Upper lobe of left lung (tissue), 4 donors: ENCODE results near the gene RNF150.

ENCODE experiments used
- CTCF ChIP-seq, 6 experiments: fragments of 450-650 bp in 4 of 6; fragments of 200-600 bp in 2 of 6; sonication (generic) in 2 of 6; IDR thresholded peaks; one replicate each; pipeline ENCODE4 v1.5.1; 2016 to 2019; ENCODE audit warnings: antibody characterized with exemption in 6 of 6
- POLR2A ChIP-seq, 4 donors: fragments of 450-650 bp; IDR thresholded peaks; one replicate each; pipeline ENCODE4 v1.5.1; 2016 to 2017; ENCODE audit warnings: antibody characterized with exemption in 4 of 4, mild to moderate bottlenecking in 2 of 4

GRCh38 chr4:141058591-141059512, 74.4 kb downstream of the RNF150 start:
- no peak for TF ChIP-seq CTCF (IDR thresholded peaks at IDR 0.05)
- TF ChIP-seq POLR2A (IDR thresholded peaks at IDR 0.05), result no peak
